HL-60 (cell line): ENCODE measurements around the gene ARMC6.

ENCODE experiments used
- GABPA ChIP-seq: IDR thresholded peaks from 2 replicates; pipeline ENCODE4 v1.6.1; 2012; ENCODE audit warnings: low read depth
- POLR2AphosphoS5 ChIP-seq: IDR thresholded peaks from 2 replicates; pipeline ENCODE4 v1.6.1; 2012; ENCODE audit warnings: low read depth
- SPI1 ChIP-seq: IDR thresholded peaks from 2 replicates; pipeline ENCODE4 v1.6.1; 2012; ENCODE audit warnings: low read depth, mild to moderate bottlenecking, borderline replicate concordance
- TF ChIP-seq, protein P1 (sequence below): IDR thresholded peaks from one replicate; pipeline ENCODE4 v1.5.1; 2011; ENCODE audit warnings: low read length, control low read depth, inconsistent platforms; ENCODE audit not compliant: insufficient read depth

DNA sequence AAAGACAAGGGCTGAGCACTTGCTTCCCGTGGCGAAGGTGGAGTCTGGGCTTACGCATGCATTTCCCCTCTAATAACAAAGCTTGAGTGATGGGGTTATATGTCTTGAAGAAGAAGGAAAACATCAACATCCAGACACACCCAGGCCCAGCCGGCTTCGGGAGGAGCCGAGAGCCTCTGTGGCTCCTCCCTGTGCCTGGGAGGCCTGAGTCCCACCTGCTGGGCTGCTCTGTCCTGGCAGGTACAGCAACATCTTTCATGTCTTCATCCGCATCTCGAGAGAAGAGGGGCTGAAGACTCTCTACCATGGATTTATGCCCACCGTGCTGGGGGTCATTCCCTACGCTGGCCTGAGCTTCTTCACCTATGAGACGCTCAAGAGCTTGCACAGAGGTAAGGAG lies 74.3 kb downstream of the ARMC6 start:
- TF ChIP-seq, protein P1, sequence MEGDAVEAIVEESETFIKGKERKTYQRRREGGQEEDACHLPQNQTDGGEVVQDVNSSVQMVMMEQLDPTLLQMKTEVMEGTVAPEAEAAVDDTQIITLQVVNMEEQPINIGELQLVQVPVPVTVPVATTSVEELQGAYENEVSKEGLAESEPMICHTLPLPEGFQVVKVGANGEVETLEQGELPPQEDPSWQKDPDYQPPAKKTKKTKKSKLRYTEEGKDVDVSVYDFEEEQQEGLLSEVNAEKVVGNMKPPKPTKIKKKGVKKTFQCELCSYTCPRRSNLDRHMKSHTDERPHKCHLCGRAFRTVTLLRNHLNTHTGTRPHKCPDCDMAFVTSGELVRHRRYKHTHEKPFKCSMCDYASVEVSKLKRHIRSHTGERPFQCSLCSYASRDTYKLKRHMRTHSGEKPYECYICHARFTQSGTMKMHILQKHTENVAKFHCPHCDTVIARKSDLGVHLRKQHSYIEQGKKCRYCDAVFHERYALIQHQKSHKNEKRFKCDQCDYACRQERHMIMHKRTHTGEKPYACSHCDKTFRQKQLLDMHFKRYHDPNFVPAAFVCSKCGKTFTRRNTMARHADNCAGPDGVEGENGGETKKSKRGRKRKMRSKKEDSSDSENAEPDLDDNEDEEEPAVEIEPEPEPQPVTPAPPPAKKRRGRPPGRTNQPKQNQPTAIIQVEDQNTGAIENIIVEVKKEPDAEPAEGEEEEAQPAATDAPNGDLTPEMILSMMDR: no peak
- no peak for TF ChIP-seq GABPA
- no peak for TF ChIP-seq POLR2AphosphoS5
- no peak for TF ChIP-seq SPI1
